HG02588 (cell line): Measurements from ENCODE around the gene MYL5.
"Not testable (repeated sequence)": the region's sequence is repeated elsewhere in the genome, so short reads cannot be mapped to it uniquely, and the experiment has no call there.

ENCODE experiments used
- ATAC-seq: cut with Tn5 transposase; IDR thresholded peaks from one replicate; pipeline ENCODE4 v1.9.1; 2021; ENCODE audit warnings: mild to moderate bottlenecking, moderate library complexity; ENCODE audit not compliant: unreplicated experiment

Gene MYL5

GRCh38 chr4:656436-657337 lies 17.7 kb upstream of the MYL5 start:
- ATAC-seq, result no peak

- no peak for ATAC-seq
These were observed 17.0 kb upstream of the MYL5 start for GRCh38 chr4:657338-657833.

GRCh38 chr4:657834-658667 lies 16.3 kb upstream of the MYL5 start:
- ATAC-seq, result no peak

DNA sequence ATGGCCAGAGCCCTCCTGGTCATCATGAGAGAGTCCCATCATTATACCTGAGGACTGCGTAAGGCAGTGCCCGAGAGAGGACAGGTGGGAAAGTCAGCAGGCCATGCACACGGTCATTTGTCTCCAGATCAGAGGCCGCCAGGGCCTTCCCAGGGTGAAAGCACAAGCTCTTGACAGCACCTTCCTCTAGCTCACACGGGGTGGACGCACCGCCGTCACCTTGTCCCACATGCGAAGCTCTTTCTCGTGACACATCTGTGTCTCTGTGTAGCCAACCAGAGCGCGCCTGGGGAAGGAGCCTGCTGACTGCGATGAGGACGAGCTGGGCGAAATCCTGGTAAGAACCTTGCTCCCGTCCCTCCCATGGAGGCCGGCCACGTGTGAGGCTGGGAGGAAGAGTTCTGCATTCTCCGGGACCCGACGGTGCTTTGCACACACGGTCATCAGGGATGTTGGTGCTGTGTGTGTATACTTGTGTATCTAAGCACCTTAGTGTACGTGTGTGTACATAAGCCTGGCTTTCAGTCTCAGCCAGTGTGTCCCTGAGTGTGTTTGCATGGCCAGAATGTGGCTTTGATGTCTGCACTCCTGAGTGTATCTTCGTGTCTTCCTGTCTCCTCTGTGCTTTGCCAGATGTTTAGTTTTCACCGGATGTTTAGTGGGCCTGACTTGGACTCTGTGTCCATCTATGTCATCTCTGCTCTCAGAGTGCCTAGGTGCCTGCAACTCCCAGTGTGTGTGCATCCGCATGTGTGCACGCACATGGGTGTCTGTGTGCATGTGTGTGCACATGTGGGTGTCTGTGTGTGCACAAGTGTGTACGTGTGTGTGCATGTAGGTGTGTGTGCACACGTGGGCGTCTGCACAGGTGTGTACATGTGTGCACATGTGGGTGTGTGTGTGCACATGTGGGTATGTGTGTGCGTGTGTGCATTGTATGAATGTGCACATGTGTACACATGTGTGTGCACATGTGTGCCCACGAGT lies 15.4 kb upstream of the MYL5 start:
- no peak for ATAC-seq

DNA sequence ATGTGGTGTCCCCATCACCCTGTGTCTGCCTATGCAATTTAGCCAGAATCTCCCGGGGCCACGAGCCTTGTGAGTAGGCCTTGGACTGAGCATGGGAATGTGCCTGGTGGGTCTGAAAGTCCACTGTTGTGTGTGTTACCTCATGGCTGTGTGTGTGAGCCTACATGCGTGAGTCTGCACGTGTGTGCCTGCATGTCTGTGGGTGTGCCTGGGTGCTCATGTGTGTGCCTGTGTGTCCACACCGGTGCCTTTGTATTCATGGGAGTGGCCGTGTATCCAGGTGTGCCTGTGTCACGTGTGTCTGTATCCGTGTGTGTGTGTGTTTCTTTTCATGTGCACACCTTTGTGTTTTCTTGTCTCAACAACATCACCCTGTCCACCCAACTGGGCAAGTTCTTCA lies 14.5 kb upstream of the MYL5 start:
- no peak for ATAC-seq

DNA sequence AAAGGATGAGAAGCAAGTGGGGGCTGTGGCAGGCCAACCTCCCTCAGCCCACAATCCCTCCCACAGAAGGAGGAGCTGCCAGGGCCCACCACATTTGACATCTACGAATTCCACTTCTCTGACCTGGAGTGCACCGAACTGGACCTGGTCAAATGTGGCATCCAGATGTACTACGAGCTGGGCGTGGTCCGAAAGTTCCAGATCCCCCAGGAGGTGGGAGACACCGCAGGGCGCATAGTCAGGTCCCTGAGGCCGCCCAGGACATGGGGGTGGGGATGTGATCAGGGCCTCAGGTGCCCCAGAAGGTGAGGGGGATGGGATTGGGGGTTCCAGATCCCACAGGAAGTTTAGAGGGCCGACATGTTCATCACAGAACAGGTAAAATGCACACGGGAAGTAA lies 13.9 kb upstream of the MYL5 start:
- no peak for ATAC-seq

- no peak for ATAC-seq
These were observed 13.1 kb upstream of the MYL5 start for GRCh38 chr4:661231-661630.

- ATAC-seq, result no peak
These were observed 12.2 kb upstream of the MYL5 start for GRCh38 chr4:661881-662761.

DNA sequence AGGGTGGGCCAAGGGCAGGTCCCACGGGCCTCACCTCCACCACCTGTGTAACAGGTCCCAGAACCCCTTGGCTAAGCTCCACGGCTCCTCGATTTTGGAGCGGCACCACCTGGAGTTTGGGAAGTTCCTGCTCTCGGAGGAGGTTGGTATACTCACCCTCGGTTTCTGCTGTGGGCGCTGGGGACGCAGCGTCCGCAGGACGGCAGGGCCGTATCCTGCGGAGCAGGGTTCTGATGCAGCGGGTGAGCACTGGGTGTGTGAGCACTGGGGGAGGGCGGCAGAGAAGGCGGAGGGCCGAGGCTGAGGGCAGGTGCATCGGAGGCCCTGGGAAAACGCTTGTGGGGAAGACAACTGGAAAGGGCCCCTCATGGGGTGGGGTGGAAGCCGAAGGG lies 11.3 kb upstream of the MYL5 start:
- no peak for ATAC-seq

DNA sequence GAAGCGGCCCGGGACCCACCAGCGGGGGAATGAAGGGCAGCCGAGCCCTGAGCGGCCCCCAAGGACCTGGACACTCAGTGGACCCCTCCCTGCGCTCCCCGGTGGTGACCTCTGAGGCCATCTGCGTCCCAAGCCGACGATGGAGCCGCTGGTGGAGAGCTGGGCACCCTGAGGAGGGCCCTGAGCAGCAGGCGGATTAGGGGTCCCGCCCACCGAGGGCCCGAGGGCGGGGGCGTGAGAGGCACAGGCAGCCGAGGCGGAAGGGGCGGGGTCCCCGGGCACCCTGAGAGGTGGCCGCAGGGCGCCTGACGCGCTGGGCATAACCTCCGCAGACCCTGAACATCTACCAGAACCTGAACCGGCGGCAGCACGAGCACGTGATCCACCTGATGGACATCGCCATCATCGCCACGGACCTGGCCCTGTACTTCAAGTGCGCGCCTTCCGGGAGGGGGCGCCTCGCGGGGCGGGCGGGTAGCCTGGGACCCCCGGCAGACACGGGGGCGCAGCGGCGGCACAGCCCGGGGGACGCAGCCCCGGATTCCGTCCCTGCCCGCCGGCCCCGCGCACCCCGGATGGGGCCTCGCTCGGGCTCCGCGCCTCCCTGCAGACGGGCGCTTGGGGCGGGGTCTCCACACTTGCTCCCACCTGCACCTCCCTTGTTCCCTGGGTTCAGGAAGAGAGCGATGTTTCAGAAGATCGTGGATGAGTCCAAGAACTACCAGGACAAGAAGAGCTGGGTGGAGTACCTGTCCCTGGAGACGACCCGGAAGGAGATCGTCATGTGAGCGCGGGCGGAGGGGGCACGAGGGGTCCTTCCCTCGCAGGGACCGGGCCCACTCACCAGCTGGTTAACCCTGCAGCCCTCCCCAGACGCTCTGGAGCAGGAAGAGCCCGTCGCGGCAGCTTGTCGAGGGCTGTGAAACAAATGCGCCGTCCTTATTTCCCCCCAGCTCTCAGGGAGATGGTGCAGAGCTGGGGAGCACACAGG lies 10.6 kb upstream of the MYL5 start:
- ATAC-seq, result peak; percentile 53

DNA sequence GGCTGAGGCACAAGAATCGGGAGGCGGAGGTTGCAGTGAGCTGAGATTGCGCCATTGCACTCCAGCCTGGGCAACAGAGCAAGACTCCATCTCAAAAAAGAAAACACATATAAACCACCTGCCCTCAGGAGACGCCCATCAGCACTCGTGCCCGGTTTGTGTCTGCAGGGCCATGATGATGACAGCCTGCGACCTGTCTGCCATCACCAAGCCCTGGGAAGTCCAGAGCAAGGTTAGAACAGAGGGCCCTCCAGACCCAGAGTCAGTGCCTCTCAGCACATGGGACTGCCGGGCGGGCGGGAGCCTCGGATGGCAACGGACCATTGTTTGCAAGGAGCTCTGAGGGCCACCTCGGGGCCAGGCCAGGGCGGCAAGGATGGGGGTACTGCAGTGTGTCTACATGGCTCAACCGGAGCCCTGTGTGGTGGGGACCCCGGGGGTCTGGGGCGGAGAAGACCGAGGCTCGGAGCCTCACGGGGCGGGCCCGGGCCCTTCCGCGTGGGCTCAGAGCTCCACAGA lies 9.6 kb upstream of the MYL5 start:
- ATAC-seq, result no peak

DNA sequence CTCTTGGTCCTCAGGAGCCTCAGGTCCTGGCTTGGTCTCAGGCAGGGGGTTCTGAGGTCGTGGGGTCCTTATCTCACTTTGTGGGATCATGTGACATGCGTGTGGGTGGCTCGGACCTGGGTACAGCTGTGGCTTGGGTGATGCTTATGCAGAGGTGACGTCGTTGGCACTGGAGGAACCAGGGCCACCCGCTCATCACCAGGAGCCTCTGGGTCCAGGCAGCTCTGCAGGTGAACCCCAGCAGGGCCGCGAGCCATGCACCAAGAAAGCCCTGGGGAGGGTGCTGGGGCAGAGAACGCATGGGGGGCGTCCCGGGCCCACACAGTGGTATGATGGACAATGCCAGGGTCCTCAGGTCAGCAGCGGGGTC lies 9.0 kb upstream of the MYL5 start:
- ATAC-seq, result no peak

- no peak for ATAC-seq
These were observed 8.4 kb upstream of the MYL5 start for GRCh38 chr4:665751-666435.

DNA sequence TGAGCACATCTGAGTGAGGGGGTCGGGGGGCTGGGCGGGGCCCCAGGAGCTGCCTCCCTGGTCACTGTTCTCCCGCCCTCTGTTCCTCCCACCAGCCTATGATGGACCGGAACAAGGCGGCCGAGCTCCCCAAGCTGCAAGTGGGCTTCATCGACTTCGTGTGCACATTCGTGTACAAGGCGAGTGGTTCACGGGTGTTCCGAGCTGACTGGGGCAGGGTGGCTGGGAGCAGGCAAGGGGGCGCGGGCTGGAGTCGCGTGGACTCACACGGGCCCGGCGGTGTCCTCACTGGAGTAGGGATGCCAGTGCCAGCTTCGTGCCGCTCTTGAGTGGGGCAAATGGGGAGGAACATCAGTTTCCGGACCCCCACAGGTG lies 7.9 kb upstream of the MYL5 start:
- ATAC-seq, result no peak

- no peak for ATAC-seq
These were observed 7.4 kb upstream of the MYL5 start for GRCh38 chr4:666822-667544.

- no peak for ATAC-seq
These were observed 6.8 kb upstream of the MYL5 start for GRCh38 chr4:667545-667925.

- ATAC-seq, result not testable (repeated sequence)
These were observed 6.1 kb upstream of the MYL5 start for GRCh38 chr4:668219-668618.
